ENCODE measurements around the gene FAM219A.
"Not testable (repeated sequence)": the region's sequence is repeated elsewhere in the genome, so short reads cannot be mapped to it uniquely, and the experiment has no call there.

Gene FAM219A

DNA sequence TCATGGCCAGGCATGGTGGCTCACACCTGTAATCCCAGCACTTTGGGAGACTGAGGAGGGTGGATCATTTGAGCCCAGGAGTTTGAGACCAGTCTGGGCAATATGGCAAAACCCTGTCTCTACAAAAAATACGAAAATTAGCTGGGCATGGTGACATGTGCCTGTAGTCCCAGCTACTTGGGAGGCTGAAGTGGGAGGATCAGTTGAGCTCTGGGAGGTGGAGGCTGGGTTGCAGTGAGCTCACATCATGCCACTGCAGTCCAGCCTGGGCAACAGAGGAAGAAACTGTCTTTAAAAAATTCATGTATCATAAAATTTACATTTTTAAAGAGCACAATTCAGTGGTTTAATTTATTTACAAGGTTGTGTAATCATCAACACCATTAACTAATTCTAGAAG, 105.4 kb downstream of the FAM219A start:
- not testable (repeated sequence) for DNase-seq (ENCODE audit: low read depth in 1 of 2, low spot score in 1 of 2)

- not testable (repeated sequence) for DNase-seq (ENCODE audit: low read depth in 1 of 2, low spot score in 1 of 2)
These were observed 106.2 kb downstream of the FAM219A start for GRCh38 chr9:34352122-34352652.

GRCh38 chr9:34349324-34349723, 109.0 kb downstream of the FAM219A start:
- no peak for DNase-seq (ENCODE audit: low read depth in 1 of 2, low spot score in 1 of 2)
